ENCODE data around the gene KRT20. TPM values are rescaled to one million over a fixed set of nuclear protein-coding genes. Genes with fewer than 3 reads are reported as not detected.

The KRT20 gene
- total RNA-seq, 1 experiment from 2014 or later = not detected

- no peaks in the 10 kb centered on the region for H3K4me1 ChIP-seq (ENCODE audit: insufficient read depth, low read length, poor library complexity, severe bottlenecking)
- no peak for TF ChIP-seq EZH2 (IDR thresholded peaks at IDR 0.05; ENCODE audit: borderline replicate concordance, low read depth, low read length, poor library complexity, severe bottlenecking)
- TF ChIP-seq CTCF (conservative IDR thresholded peaks at IDR 0.05; ENCODE audit: low read depth, low read length) = no peak
- H3K4me3 ChIP-seq (ENCODE audit: low read depth, low read length, poor library complexity, severe bottlenecking) = no peak overlapping the region
- no peaks in the 10 kb centered on the region for H3K27me3 ChIP-seq (replicated peaks; ENCODE audit: insufficient read depth, low read depth, low read length, poor library complexity)
- BruUV-seq (replicated peaks) = no TSS peak
- POLR2A ChIA-PET (ENCODE audit: low non-redundant PET) = no interaction called here
- H3K9me3 ChIP-seq (ENCODE audit: low read depth, low read length, poor library complexity, severe bottlenecking) = no peaks in the 10 kb centered on the region
- intact Hi-C loops (cut with micrococcal nuclease; ENCODE audit: unreplicated experiment) = no loop called here
- no peak for DNase-seq (ENCODE audit: low spot score)
- H3K36me3 ChIP-seq (ENCODE audit: insufficient read depth, low read length, poor library complexity, severe bottlenecking) = no peaks in the 10 kb centered on the region
- no peak overlapping the region for H3K27ac ChIP-seq (ENCODE audit: low read depth, low read length, poor library complexity, severe bottlenecking)
- CTCF ChIA-PET = no interaction called here
Measured at GRCh38 chr17:40916366-40916765, 31.3 kb upstream of the KRT20 start.

GRCh38 chr17:40915721-40916256 is 30.7 kb upstream of the KRT20 start:
- Histone ChIP-seq H3K4me3 (ENCODE audit: low read depth, low read length, poor library complexity, severe bottlenecking) (no peak overlapping the region), H3K27ac (ENCODE audit: low read depth, low read length, poor library complexity, severe bottlenecking) (no peak overlapping the region), H3K36me3 (ENCODE audit: insufficient read depth, low read length, poor library complexity, severe bottlenecking) (no peaks in the 10 kb centered on the region), H3K4me1 (ENCODE audit: insufficient read depth, low read length, poor library complexity, severe bottlenecking) (peaks cover 4% of the 10 kb centered on the region), H3K27me3 (replicated peaks; ENCODE audit: insufficient read depth, low read depth, low read length, poor library complexity) (no peaks in the 10 kb centered on the region), H3K9me3 (ENCODE audit: low read depth, low read length, poor library complexity, severe bottlenecking) (no peaks in the 10 kb centered on the region)
- TF ChIP-seq CTCF (conservative IDR thresholded peaks at IDR 0.05; ENCODE audit: low read depth, low read length) (no peak), EZH2 (IDR thresholded peaks at IDR 0.05; ENCODE audit: borderline replicate concordance, low read depth, low read length, poor library complexity, severe bottlenecking) (no peak)
- BruUV-seq (replicated peaks) = no TSS peak
- DNase-seq (ENCODE audit: low spot score) = no peak
- POLR2A ChIA-PET (ENCODE audit: low non-redundant PET) = interaction anchor here (0.6 kb wide), 1 partner anchor 29 kb away, joined by 3 read pairs; no protein-coding TSS in a partner anchor
- CTCF ChIA-PET = interaction anchor here (0.5 kb wide), 1 partner anchor 700 kb away, joined by 8 read pairs; no protein-coding TSS in a partner anchor
- intact Hi-C loops (cut with micrococcal nuclease; ENCODE audit: unreplicated experiment) = no loop called here

- intact Hi-C loops (cut with micrococcal nuclease; ENCODE audit: unreplicated experiment) = no loop called here
- POLR2A ChIA-PET (ENCODE audit: low non-redundant PET) = interaction anchor here (0.6 kb wide), 1 partner anchor 29 kb away, joined by 3 read pairs; no protein-coding TSS in a partner anchor
- Histone ChIP-seq H3K4me3 (ENCODE audit: low read depth, low read length, poor library complexity, severe bottlenecking) (no peak overlapping the region), H3K36me3 (ENCODE audit: insufficient read depth, low read length, poor library complexity, severe bottlenecking) (no peaks in the 10 kb centered on the region), H3K9me3 (ENCODE audit: low read depth, low read length, poor library complexity, severe bottlenecking) (no peaks in the 10 kb centered on the region), H3K27ac (ENCODE audit: low read depth, low read length, poor library complexity, severe bottlenecking) (no peak overlapping the region), H3K27me3 (replicated peaks; ENCODE audit: insufficient read depth, low read depth, low read length, poor library complexity) (no peaks in the 10 kb centered on the region), H3K4me1 (ENCODE audit: insufficient read depth, low read length, poor library complexity, severe bottlenecking) (peaks cover 9% of the 10 kb centered on the region)
- CTCF ChIA-PET = no interaction called here
- BruUV-seq (replicated peaks) = no TSS peak
- DNase-seq (ENCODE audit: low spot score) = no peak
- TF ChIP-seq CTCF (conservative IDR thresholded peaks at IDR 0.05; ENCODE audit: low read depth, low read length) (no peak), EZH2 (IDR thresholded peaks at IDR 0.05; ENCODE audit: borderline replicate concordance, low read depth, low read length, poor library complexity, severe bottlenecking) (no peak)
Measured at GRCh38 chr17:40915199-40915661, 30.2 kb upstream of the KRT20 start.
